ENCODE results near the gene HERPUD2.
"Not testable (repeated sequence)": the region's sequence is repeated elsewhere in the genome, so short reads cannot be mapped to it uniquely, and the experiment has no call there.

HERPUD2 gene

DNA sequence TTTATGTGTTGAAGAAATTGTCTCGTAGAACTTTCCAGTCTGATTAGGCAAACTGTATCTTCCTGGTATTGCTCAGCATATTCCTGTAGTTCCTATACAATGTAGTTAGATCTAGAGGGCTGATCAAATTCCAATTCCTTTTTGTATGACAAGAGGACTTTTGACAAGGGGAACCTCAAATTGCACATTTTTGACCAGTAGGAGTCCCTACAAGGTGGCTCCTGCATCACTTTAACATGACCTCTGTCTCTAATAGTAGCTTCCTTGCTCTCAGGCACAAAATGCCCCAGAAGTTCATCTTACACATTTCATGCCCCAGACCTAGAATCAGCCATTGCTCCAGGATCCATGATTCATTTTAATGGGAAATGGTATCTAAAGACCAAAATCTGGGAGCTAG is 18.7 kb downstream of the HERPUD2 start:
- no peak for DNase-seq

DNA sequence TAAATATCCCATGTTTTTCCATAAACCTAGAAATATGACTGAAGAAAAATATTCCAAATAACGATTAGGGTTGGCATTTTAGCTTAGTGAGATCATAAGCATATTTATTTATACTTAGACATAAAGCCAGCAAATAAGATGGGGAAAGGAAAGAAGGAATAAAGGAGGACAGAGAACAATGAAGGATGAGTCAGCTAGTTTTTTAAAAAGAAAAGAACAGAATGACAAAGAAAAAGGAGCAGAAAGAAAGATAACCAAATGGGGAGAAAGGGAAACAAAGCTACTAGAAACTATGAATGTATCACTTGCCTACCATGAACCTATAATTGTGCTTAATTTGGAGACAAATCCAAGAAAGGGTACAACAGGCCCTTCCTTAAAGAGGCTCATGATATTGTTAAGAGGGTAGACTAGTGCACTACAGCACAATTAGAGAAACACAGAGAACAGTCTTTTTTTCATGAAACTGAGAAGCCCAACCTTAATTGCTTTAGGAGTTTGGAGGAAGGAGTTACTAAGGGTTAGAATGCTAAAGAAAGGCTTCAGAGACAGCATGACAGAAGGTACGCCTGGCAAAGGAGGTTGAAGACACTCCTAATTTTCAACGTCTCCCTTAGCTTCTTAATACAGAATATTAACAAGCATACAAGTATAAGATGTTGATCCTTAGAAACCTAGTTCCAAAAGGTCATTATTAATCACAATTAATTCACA is 23.9 kb downstream of the HERPUD2 start:
- no peak for DNase-seq

DNA sequence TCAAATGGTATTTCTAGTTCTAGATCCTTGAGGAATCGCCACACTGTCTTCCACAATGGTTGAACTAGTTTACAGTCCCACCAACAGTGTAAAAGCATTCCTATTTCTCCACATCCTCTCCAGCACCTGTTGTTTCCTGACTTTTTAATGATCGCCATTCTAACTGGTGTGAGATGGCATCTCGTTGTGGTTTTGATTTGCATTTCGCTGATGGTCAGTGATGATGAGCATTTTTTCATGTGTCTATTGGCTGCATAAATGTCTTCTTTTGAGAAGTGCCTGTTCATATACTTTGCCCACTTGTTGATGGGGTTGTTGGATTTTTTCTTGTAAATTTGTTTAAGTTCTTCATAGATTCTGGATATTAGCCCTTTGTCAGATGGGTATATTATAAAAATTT is 34.5 kb downstream of the HERPUD2 start:
- DNase-seq, result not testable (repeated sequence)

DNA sequence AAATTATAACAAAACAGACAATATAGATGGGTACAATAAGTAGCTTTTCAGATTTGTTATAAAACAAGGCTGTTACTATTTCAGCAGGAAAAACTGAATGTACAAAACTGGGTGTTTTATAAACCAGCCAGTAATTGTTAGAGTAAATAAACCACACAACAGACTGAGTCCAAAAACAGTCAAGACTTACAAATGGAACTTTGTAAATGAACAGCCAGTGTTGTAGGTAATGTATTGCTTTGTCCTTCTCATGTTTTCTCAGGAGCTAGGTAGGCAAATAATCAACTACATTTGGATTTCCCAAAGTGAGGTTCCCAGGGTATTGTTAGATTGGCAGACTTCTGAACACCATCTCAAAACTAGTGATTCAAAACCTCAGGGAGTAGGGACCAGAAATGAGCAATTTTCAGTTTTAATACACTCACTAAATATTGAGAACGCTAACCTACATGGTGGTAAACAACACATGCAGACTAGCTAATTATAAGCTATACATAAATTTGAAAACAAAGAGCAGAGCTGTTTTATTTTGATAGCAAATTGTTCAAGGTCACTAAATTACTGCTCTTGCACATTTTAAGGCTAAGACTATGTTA is 36.2 kb downstream of the HERPUD2 start:
- no peak for DNase-seq

DNA sequence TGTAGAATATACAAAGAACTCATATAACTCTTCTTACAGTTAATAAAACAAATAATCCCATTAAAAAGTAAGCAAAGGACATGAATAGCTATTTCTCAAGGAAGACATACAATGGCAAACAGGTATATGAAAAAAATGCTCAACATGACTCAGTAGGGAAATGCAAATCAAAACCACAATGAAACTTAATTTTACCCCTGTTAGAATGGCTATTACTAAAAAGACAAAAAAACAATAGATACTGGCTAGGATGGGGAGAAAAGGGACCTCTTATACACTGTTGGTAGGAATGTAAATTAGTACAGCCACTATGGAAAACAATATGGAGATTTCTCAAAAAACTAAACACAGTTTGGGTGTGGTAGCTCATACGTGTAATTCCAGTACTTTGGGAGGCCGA is 37.8 kb downstream of the HERPUD2 start:
- DNase-seq, result no peak

DNA sequence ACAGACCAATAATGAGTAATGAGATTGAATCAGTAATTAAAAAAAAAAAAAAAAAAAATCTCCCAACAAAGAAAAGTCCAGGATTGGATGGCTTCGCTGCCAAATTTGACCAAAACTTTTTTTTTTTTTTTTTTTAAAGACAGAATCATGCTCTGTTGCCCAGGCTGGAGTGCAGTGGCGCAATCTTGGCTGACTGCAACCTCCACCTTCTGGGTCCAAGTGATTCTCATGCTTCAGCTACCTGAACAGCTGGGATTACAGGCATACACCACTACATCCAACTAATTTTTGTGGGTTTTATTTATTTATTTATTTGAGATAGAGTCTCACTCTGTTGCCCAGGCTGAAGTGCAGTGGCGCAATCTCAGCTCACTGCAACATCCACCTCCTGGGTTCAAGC is 40.4 kb downstream of the HERPUD2 start:
- DNase-seq, result not testable (repeated sequence)

DNA sequence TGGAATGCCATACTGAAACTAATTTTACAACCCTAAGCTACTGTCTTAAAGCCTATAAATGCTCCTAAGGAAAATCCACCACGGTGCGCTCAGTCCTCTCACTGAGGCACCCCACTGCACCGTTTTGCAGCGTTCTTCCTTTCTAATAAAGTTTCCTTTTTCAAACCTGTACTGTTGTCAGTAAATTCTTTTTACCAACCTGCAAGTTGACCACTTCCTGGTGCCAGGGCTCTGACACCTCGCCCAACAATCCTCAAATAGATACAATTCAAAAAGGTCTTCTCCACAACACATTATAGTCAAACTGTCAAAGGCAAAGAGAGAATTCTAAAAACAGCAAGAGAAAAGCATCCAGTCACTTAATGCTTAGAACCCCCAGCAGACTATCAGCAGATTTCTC is 42.8 kb downstream of the HERPUD2 start:
- DNase-seq, result no peak

DNA sequence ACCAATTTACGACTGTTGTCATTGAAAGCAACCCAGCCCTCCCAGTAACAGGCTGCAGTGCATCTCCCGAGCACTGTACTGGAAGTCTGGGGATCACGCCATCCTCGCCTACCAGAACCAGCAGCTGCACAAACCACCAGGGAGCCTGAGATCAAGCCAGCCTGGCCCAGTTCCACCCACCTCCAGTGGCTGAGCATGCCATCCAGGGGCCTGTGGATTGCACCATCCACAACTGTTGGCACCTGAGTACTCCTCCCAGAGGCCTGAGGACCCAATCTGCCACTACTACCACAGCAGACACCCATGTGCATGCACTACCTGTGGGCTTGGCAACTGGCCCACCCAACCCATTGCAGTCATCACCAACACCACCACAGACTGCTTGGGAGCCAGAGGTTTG is 44.2 kb downstream of the HERPUD2 start:
- no peak for DNase-seq

DNA sequence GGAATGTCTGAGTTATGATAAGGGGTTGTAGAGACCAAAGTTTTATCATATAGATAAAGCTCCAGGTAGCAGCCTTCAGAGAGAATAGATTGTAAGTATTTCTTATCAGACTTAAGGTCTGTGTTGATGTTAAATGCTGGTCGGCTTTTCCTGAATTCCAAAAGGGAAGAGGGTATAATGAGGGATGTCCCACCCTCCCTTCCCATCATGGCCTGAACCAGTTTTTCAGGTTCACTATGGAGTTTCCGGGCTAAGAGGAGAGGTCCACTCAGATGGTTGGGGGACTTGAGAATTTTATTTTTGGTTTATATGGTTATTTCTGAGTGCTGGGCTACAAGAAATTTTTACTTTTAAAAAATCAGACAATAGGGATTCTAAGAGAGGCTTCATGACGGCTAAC is 45.2 kb downstream of the HERPUD2 start:
- no peak for DNase-seq

DNA sequence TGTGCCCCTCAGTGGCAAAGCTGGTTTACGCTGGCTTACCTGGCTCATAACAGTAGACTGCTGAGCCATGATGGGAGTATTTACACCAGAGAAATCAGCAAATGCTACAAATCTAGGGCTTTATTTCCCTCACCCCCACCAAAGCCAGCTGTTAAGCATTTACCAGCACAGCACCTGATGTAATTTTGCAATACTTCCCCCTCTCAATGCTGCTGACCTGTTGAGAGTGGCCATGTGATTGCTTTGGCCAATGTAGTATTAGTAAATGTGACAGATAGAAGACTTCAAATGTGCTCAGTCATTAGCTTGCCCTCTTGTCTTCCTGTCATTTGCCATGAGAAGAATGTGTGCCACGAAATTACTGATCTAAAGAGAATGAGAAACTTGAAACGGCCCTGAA is 46.6 kb downstream of the HERPUD2 start:
- no peak for DNase-seq

DNA sequence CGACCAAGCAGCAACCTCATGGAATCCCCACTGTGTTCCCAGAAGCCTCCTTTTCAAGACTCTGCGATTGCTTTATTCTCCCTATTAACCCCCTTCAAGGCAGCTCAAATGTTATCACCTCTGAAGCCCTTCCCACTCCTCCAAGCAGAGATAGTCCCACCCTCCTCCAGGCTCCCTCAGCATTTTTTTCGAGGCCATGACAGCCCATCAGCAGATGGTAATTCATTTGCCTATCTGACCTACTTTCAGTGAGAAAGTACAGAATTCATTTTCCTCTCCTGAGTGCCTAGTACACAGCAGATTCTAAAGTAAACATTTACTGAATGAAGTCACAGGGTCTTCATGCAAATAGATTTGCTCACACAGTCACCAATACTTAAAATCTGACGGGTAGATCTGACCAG is 47.8 kb downstream of the HERPUD2 start:
- DNase-seq, result no peak

DNA sequence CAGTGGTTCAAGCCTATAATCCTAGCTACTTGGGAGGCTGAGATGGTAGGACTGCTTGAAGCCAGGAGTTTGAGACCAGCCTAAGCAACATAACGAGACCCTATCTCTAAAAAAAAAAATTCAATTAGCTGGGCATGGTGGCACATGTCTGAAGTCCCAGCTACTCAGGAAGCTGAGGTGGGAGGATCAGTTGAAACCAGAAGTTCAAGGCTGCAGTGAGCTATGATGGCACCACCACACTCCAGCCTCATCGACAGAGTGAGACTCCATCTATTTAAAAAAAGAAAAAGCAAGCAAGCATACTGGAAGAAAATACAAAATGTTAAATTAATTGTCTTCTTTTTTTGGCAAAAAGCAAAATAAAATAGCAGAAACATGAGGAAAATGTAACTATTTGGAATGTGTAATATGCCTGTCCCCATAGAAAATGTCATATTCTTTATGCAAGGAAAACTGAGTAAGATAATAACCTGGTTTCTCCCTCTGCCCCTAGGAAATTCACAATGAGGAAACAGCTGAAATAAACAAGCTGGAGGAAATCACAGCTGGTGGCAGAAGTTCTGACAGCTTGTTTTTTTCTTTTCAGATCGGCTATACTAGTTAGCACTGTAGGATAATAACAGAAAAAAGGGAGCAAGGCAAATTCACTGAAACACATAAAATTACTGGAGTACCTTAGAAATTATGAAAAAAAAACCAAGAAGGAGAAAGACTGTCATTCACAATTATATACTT is 48.5 kb downstream of the HERPUD2 start:
- no peak for DNase-seq

DNA sequence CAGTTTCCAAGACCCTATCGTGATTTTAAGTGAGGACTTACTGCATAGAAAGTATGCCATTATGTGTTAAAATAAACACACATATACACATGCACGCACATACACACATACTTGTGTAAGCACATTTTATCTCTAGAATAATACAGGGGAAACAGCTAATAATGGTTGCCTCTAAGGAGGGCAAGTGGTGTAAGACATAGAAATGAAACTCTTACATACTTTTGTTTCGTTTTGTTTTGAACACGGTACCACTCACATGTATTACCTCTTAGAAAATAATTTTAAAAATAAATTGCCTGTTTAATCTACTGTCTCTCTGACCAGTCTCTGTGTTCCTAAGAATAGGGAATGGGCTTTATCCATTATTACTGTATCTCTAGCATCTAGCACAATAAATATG is 49.2 kb downstream of the HERPUD2 start:
- DNase-seq, result no peak

DNA sequence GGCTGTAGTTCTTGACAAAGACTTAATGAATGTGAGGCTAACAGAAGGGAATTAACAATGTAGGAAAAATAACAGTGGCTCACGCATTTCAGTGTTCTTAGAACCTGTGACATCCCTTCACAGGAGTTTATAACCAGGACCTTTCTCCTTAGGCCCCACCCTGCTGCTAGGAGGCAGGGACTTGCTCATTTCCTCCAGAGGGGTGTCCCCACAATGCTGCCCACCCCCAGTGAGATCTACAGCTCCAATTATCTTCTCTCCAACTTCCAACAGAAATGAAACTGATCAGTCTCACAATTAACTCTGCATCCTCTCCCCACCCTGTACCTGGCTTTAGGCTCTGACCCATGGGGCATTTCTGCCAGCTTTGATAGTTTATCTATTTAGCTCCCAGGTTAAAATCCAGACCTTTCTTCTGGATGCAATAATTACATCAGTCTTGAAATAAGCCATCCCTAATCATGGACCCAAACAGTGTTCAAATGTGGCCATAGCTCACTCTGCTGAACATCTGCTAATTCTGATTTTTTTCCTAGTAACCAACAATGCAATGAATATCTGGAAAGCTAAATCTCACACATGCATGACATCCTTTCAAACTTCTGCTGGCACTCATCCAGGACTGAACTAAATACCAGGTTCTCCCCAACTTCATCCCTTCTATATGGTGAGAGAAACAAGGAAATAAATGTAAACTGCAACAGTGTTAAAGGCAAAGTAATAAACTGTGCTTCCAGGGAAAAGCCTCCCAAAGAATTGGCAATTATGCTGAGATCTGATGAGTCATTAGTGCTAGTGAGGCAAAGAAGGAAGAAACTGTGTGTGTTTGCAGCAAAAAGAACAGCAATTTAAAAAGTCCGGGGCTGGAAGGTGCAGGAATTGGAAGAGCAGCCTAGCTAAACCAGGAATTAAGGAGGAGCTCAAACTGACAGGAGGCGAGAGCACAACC is 64.6 kb downstream of the HERPUD2 start:
- peak; percentile 53 for DNase-seq

DNA sequence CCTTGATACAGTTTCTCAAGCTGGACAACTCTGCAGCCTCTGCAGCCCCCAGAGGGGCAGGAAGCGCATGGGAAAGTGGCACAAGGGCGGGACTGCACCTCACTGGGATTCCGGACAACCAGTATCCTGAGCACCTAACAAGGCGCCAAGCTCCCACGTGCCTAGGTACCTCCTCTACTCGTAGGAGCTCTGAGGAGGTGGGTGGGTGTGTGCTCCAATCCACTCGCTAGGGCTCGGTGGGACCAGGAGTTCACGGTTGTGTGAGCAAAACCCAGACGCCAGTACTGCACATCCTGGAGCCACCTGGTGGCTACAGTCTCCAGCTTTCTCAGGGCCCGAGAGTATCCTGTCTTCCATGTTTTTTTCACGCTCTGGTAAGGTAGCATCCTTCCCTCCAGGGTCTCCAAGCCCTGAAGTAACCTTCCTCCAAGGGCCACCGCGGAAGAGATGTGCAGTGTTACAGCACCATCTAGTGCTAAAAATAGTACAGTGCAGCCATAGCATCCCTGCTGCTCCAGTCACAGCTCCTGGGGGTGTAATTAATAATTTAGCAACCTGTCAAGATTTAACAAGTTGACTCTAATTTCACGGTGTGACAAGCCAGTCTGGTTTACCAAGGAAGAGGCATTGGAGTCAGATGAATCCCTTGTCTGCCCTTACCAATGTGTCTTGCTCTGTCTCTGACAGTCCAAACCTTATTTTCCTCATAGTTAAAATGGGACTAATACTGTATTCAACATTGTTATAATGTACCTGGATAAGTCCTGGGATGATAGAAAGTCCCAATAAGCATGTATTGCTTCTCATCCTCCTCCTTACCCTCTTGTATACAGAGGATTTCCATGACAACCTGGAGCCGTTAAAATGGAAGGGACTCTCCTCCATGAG is 70.4 kb downstream of the HERPUD2 start:
- peak; percentile 42 for DNase-seq

DNA sequence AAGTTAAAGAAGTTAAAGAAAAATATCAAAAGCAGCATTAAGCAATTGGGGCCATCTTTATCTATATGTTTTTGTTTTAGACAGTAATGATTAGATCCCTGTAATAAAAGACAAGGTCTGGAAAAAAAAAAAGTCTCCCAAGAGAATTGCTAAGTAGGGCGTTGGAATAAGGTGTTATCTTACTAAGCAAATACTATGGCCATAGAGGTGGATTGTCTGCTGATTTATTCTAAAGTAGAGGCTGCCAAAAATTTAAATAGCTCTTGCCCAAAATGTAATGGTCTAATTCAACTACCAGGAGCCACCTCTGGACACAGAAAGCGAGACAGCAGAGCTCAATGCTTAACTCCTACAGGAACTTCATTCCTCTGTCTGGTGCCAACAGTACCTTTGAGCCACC is 71.6 kb downstream of the HERPUD2 start:
- DNase-seq, result no peak

DNA sequence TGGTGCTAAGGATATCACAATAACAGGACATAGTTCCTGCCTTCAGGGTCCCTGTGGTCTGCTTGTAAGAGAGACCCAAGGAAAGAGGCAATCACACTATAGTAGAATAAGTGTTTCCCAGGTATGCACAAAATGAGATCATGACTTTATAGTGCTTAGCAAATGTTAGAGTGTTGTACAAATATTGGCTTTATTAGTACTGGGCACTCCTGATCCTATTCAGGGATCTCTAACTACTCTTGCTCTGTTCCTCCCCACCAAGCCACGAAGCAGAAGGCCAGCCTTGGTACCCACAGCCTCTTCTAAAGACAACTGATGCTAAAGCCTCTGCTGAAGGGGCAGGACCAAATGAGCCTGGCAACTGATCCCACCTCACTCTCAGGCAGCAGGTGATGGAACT is 75.1 kb downstream of the HERPUD2 start:
- no peak for DNase-seq

DNA sequence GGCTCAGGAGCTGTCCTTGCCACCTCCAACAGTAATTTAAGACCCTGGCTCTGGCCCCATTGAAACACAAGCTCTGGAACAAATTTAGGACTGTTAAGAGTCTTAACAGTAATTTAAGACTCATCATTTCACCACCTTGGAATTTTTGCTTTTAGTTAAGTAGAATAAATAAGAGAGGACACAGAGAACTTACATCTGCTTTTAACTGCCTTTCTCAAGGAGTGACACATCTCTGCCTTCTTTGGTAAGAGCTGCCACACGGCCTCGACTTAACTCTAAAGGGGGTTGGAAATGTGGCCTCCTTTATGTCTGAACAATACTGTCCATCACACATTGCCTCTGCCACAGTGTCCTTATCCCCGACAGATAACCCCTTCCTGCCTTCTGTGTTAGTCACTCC is 77.9 kb downstream of the HERPUD2 start:
- DNase-seq, result peak; percentile 38

DNA sequence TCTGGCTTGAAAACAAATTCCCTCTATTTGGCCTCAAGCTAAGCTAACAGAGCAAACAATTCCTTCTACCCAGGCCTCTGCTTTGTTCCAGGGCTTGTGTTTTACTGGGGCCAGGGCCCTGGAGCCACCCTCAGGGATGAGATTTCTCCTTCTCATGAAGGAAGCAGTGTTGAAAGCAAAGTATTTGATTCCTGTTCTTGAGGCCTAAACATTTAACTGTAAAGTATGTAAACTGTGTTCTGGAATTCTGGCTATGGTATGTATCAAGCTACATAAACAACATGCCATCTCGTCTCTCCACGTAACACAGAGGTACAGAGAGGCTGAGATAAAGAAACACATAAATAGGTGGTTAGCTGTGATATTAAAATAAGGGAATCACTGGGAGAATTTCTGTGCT is 81.8 kb downstream of the HERPUD2 start:
- peak; percentile 7 for DNase-seq

DNA sequence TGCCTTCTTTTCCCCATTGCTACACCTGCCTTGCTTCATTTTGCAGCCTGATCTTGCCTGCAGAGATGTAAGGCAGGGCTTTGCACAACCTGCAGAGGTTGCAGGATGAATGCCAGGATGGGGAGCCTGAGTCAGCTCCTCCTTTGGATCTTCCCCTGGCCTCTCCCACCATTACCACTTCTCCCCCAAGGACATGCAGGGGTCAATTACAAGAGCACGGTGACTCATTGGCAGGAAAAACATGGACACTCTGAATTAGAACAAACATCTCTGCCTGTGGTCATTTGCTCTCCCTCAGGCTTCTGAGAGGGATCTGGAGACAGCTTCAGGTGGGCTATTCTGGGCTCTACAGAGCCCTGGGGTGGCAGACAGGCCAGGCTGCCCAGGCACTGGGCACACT is 89.2 kb downstream of the HERPUD2 start:
- peak; percentile 43 for DNase-seq

DNA sequence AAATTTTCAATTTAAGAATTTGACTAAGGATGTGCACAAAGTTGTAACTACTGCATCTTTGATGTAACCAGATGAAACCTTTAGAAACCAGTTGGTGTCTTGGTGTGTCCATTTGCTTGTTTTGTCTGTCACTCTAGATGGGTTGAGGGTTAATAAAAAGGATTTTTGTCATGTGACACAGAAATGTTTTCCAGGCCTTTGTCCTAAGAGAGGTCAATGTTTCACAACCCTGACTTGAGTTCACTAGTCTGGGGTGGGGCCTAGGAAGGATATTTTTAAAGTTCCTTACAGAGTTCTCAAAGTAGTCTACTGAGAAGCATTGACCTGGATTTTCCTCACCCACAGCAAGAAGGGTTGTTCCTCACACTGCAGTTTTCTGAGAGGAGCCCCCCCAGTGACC is 90.3 kb downstream of the HERPUD2 start:
- no peak for DNase-seq

DNA sequence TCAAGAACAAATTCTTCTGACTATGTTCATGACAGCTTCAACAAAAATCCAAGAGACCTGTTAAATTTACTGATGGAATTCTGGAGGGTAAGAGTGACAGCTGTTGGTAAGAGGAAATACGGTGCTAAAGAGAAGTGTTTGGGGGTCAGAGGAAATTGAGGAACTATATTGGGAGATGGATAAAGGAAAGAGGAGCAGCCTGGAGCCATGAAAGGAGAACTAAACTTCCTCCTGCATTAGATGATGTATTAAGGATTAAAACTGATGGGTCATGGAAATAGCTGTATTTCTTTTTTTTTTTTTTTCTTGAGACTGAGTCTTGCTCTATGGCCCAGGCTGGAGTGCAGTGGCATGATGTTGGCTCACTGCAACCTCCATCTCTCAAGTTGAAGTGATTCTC is 95.3 kb downstream of the HERPUD2 start:
- no peak for DNase-seq

Data from fibroblast of skin of right quadriceps (primary cell).